Measurements from ENCODE around the gene KLHL28.

KLHL28 gene

DNA sequence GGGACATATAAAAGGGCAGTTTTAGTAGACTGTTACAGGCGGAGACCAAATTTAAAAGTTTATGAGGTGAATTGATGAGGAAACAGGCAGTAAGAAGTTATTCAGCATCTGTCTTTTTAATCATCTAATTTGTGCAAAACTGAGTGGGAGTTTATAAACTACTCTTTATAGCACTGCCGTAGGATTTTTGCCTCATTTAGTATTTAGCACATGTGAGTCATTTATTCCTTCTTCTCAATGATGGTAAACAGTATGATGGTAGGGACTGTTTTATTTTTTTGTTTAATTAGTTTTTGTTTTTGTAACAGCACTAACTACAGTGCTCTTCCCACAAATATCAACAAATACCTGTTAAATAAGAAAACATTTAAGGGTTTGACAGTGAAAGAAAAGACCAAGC lies 20.8 kb upstream of the KLHL28 start (continued):
- TF ChIP-seq, protein P1, sequence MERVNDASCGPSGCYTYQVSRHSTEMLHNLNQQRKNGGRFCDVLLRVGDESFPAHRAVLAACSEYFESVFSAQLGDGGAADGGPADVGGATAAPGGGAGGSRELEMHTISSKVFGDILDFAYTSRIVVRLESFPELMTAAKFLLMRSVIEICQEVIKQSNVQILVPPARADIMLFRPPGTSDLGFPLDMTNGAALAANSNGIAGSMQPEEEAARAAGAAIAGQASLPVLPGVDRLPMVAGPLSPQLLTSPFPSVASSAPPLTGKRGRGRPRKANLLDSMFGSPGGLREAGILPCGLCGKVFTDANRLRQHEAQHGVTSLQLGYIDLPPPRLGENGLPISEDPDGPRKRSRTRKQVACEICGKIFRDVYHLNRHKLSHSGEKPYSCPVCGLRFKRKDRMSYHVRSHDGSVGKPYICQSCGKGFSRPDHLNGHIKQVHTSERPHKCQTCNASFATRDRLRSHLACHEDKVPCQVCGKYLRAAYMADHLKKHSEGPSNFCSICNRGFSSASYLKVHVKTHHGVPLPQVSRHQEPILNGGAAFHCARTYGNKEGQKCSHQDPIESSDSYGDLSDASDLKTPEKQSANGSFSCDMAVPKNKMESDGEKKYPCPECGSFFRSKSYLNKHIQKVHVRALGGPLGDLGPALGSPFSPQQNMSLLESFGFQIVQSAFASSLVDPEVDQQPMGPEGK (CRISPR knock-in tag; IDR thresholded peaks at IDR 0.05; ENCODE audit: borderline replicate concordance): no peak

DNA sequence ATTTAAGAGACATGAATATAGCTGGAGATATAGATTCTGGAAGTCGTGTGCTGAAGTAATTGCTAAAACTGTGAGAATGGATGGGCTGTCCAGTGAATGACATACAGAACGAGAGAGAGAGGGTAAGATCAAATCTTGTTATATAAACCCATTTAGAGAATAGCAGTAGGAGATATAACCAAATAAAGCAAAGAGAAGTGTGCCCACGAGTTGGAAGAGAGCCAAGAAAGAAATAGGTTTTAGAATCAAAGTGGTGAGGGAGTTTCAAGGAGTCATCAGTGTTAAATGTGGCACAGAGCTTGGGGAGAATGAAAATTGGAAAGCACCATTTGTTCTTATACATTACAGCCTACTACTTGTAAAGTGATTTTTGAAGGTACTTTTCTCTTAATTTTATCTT lies 19.5 kb upstream of the KLHL28 start:
- no peak for TF ChIP-seq GLIS3 (CRISPR knock-in tag; IDR thresholded peaks at IDR 0.05)
- ATAC-seq: no peak

DNA sequence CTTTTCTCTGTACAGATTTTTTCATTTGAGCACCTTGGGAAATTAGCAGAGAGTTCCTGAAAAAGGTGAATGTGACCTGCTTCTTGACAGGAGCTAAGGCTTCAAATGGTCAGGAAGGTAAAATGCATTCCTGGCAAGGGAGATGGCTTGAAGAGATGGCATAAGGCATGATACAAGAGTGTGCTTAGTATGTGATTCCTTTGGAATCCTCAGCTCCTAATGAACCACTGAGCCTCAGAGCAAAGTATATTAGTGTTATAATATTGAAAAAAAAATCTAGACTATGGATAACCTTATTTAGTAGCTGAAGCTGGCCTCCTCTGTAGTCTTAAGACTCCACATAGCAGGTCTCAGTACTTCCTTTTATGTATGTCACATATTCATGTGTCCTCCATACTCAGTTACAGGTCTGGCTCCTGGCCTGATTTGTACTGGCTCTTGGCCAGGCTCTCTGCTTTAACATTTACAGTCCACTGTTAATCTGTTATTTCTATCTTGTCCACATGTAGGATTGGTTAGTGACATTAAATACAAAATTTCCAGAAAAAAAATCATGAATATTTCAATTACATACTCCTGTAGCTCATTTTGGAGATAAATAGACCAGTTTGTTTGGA lies 18.1 kb upstream of the KLHL28 start:
- ATAC-seq: peak; percentile 63; the same call in 2 of the 3 replicates
- TF ChIP-seq RARB (CRISPR knock-in tag; IDR thresholded peaks at IDR 0.05) (no peak), ZNF565 (CRISPR knock-in tag; conservative IDR thresholded peaks at IDR 0.05; ENCODE audit: low read depth) (no peak), ARNTL (CRISPR knock-in tag; IDR thresholded peaks at IDR 0.05; ENCODE audit: borderline replicate concordance, low read depth) (no peak), PPARA (CRISPR knock-in tag; IDR thresholded peaks at IDR 0.05; ENCODE audit: borderline replicate concordance) (no peak), CSDC2 (CRISPR knock-in tag; IDR thresholded peaks at IDR 0.05) (no peak), ZC3H10 (CRISPR knock-in tag; IDR thresholded peaks at IDR 0.05) (no peak)
- TF ChIP-seq, protein P2, sequence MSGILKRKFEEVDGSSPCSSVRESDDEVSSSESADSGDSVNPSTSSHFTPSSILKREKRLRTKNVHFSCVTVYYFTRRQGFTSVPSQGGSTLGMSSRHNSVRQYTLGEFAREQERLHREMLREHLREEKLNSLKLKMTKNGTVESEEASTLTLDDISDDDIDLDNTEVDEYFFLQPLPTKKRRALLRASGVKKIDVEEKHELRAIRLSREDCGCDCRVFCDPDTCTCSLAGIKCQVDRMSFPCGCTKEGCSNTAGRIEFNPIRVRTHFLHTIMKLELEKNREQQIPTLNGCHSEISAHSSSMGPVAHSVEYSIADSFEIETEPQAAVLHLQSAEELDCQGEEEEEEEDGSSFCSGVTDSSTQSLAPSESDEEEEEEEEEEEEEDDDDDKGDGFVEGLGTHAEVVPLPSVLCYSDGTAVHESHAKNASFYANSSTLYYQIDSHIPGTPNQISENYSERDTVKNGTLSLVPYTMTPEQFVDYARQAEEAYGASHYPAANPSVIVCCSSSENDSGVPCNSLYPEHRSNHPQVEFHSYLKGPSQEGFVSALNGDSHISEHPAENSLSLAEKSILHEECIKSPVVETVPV (CRISPR knock-in tag; IDR thresholded peaks at IDR 0.05): no peak
- TF ChIP-seq, protein P3, sequence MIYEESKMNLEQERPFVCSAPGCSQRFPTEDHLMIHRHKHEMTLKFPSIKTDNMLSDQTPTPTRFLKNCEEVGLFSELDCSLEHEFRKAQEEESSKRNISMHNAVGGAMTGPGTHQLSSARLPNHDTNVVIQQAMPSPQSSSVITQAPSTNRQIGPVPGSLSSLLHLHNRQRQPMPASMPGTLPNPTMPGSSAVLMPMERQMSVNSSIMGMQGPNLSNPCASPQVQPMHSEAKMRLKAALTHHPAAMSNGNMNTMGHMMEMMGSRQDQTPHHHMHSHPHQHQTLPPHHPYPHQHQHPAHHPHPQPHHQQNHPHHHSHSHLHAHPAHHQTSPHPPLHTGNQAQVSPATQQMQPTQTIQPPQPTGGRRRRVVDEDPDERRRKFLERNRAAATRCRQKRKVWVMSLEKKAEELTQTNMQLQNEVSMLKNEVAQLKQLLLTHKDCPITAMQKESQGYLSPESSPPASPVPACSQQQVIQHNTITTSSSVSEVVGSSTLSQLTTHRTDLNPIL (CRISPR knock-in tag; IDR thresholded peaks at IDR 0.05; ENCODE audit: low read depth): no peak
- TF ChIP-seq, protein P4, sequence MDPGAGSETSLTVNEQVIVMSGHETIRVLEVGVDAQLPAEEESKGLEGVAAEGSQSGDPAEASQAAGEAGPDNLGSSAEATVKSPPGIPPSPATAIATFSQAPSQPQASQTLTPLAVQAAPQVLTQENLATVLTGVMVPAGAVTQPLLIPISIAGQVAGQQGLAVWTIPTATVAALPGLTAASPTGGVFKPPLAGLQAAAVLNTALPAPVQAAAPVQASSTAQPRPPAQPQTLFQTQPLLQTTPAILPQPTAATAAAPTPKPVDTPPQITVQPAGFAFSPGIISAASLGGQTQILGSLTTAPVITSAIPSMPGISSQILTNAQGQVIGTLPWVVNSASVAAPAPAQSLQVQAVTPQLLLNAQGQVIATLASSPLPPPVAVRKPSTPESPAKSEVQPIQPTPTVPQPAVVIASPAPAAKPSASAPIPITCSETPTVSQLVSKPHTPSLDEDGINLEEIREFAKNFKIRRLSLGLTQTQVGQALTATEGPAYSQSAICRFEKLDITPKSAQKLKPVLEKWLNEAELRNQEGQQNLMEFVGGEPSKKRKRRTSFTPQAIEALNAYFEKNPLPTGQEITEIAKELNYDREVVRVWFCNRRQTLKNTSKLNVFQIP (CRISPR knock-in tag; IDR thresholded peaks at IDR 0.05; ENCODE audit: borderline replicate concordance, low read depth): no peak

DNA sequence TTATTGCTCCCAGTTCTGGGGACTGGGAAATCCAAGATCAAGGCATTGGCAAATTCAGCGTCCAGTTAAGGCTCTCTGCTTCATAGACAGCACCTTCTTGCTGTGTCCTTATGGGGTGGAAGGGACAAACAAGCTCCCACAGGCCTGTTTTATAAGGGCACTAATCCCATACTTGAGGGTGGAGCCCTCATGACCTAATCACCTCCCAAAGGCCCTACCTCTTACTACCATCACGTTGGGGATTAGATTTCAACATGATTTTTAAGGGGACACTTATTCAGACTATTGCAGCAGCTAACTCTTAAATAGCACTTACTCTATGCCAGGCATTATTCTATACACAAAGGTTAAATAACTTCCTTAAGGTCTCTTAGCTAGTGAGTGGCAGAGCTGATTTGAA lies 17.5 kb upstream of the KLHL28 start:
- TF ChIP-seq, protein P2 (CRISPR knock-in tag; IDR thresholded peaks at IDR 0.05): no peak
- TF ChIP-seq ZNF565 (CRISPR knock-in tag; conservative IDR thresholded peaks at IDR 0.05; ENCODE audit: low read depth) (no peak), ESRRG (CRISPR knock-in tag; IDR thresholded peaks at IDR 0.05) (no peak), ISL1 (CRISPR knock-in tag; IDR thresholded peaks at IDR 0.05) (no peak), ZNF70 (CRISPR knock-in tag; IDR thresholded peaks at IDR 0.05) (no peak), OSR1 (CRISPR knock-in tag; IDR thresholded peaks at IDR 0.05) (no peak), TOX (CRISPR knock-in tag; IDR thresholded peaks at IDR 0.05; ENCODE audit: borderline replicate concordance) (no peak), GLIS3 (CRISPR knock-in tag; IDR thresholded peaks at IDR 0.05) (no peak), RARB (CRISPR knock-in tag; IDR thresholded peaks at IDR 0.05) (no peak), ZFP30 (CRISPR knock-in tag; IDR thresholded peaks at IDR 0.05) (no peak)
- TF ChIP-seq, protein P5, sequence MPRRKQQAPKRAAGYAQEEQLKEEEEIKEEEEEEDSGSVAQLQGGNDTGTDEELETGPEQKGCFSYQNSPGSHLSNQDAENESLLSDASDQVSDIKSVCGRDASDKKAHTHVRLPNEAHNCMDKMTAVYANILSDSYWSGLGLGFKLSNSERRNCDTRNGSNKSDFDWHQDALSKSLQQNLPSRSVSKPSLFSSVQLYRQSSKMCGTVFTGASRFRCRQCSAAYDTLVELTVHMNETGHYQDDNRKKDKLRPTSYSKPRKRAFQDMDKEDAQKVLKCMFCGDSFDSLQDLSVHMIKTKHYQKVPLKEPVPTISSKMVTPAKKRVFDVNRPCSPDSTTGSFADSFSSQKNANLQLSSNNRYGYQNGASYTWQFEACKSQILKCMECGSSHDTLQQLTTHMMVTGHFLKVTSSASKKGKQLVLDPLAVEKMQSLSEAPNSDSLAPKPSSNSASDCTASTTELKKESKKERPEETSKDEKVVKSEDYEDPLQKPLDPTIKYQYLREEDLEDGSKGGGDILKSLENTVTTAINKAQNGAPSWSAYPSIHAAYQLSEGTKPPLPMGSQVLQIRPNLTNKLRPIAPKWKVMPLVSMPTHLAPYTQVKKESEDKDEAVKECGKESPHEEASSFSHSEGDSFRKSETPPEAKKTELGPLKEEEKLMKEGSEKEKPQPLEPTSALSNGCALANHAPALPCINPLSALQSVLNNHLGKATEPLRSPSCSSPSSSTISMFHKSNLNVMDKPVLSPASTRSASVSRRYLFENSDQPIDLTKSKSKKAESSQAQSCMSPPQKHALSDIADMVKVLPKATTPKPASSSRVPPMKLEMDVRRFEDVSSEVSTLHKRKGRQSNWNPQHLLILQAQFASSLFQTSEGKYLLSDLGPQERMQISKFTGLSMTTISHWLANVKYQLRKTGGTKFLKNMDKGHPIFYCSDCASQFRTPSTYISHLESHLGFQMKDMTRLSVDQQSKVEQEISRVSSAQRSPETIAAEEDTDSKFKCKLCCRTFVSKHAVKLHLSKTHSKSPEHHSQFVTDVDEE (CRISPR knock-in tag; IDR thresholded peaks at IDR 0.05): no peak
- TF ChIP-seq, protein P3 (CRISPR knock-in tag; IDR thresholded peaks at IDR 0.05; ENCODE audit: low read depth): no peak
- TF ChIP-seq, protein P1 (CRISPR knock-in tag; IDR thresholded peaks at IDR 0.05; ENCODE audit: borderline replicate concordance): no peak
- no peak for ATAC-seq

Measured in SK-N-SH treated with all-trans-retinoic acid at 6 μM for 48 hours (cell line).